Fibroblast of villous mesenchyme (primary cell): ENCODE data around the gene CAVIN1. TPM values are rescaled to one million over a fixed set of nuclear protein-coding genes. Genes with fewer than 3 reads are reported as not detected.

Source experiments
- DNase-seq: peaks from one replicate; pipeline ENCODE4 v3.0.0-alpha.2; 2010; ENCODE audit warnings: low read depth
- H3K4me3 ChIP-seq: 2 replicates; pipeline ENCODE4 v1.5.1; 2011; ENCODE audit warnings: low read depth, mild to moderate bottlenecking, low read length
- total RNA-seq: library from RNA; depleted of rRNA; stranded (reverse); fragments of >200 nt; gene quantifications from 2 replicates; pipeline ENCODE4 v1.2.3, GENCODE V29; 2012
- TF ChIP-seq, protein P1 (sequence below): IDR thresholded peaks from 2 replicates; pipeline ENCODE4 v1.5.1; 2012; ENCODE audit warnings: low read depth, mild to moderate bottlenecking, low read length; ENCODE audit not compliant: insufficient read depth

CAVIN1 gene
- total RNA-seq, 1 donor, result 988 TPM

DNA sequence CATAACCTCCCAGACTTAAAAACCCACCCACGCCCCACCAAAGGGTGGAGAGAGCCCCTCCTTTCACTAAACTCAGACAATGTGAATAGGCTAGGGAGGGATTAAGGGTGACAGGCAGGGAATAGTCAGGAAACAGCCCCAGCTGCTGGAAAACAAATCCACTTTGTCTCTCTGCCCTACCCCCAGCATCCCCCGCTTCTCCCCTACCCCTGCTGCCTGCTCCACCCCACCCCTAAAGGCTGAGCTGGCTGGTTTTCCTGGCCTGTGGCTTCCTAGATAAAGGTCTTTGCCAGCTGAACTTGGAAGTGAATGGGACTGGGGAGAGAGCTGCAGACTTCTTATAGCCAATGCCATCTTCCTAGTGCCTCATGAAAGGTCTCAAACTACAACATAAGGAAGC lies 15.0 kb downstream of the CAVIN1 start:
- H3K4me3 ChIP-seq, result no peak overlapping the region
- DNase-seq, result peak; percentile 20
- TF ChIP-seq, protein P1, sequence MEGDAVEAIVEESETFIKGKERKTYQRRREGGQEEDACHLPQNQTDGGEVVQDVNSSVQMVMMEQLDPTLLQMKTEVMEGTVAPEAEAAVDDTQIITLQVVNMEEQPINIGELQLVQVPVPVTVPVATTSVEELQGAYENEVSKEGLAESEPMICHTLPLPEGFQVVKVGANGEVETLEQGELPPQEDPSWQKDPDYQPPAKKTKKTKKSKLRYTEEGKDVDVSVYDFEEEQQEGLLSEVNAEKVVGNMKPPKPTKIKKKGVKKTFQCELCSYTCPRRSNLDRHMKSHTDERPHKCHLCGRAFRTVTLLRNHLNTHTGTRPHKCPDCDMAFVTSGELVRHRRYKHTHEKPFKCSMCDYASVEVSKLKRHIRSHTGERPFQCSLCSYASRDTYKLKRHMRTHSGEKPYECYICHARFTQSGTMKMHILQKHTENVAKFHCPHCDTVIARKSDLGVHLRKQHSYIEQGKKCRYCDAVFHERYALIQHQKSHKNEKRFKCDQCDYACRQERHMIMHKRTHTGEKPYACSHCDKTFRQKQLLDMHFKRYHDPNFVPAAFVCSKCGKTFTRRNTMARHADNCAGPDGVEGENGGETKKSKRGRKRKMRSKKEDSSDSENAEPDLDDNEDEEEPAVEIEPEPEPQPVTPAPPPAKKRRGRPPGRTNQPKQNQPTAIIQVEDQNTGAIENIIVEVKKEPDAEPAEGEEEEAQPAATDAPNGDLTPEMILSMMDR, result no peak

DNA sequence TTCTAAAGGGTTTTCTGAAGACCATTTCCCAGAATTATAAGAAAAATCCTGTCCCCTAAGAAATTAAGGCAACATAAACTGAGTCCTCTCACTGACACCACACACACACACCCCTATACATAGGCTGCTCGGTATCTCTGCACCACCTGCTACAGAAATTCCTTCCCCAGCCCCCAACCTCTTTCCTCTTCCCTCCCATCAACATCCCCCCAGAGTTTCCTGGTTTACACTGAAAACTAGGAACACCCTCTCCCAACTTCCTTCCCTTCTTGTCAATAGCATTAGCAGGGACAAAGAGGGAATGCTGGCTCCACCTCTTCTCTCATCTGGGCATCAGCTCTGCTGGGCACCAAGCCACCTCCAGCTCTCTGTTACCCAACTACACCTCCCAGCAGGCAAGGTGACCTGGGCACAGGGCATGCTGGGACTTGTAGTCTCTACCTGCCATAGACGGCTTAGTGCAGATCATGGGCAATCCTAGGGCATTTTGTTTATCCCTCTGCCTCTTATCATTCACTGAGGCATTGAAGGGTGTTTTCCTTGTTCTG lies 15.7 kb downstream of the CAVIN1 start:
- no peak overlapping the region for H3K4me3 ChIP-seq
- peak; percentile 25 for DNase-seq
- TF ChIP-seq, protein P1, result no peak

DNA sequence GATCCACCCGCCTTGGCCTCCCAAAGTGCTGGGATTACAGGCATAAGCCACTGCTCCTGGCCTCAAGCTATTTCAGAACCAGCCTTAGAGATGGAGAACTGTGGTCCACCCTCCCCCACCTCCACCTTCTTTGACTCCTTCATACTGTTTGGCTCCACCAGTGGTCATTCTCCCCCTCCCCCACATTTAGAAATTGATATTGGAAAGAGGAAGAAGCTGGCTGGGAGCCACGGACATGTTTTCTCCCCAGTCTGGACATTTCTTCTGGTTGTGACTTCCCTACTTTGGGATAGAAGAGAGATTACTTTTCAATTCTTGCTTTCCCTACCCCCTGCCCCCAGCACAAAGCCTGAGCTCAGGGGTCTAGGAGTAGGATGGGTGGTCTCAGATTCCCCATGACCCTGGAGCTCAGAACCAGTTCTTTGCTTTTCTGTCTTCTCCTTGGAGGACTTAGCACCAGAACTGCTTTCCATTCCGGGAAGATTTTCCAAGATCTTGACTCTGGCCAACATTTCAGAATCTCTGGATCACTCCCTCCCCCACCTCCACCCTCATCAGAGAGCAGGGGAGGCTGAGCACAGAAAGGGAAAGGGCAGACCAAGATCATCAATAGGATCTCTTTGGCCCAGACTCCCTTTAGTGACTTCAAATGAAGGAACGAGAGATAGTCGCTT lies 16.3 kb downstream of the CAVIN1 start:
- no peak overlapping the region for H3K4me3 ChIP-seq
- no peak for DNase-seq
- TF ChIP-seq, protein P1, result no peak

DNA sequence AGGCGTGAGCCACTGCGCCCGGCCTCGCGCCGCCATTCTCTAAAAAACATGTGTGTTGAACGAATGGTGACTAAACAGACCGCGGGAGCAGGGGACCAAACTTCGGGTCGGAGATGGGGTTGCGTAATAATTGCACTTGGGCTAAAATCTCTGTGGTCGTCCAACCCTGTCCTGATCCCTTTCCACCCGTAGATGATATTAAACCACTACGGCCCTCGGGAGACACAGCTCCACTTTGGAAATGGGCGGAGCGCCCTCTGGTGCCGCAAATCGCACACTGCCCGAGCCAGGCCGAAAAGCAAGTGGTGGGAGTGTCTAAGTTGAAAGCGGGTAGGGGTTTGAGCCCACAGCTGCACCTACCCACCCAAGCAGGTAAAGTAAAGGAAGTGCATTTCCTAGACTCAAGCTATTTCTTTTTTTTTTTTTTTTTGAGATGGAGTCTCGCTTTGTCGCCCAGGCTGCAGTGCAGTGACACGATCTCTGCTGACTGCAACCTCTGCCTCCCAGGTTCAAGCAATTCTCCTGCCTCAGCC lies 17.0 kb downstream of the CAVIN1 start:
- TF ChIP-seq, protein P1, result peak; percentile 84
- no peak overlapping the region for H3K4me3 ChIP-seq
- peak; percentile 83 for DNase-seq

DNA sequence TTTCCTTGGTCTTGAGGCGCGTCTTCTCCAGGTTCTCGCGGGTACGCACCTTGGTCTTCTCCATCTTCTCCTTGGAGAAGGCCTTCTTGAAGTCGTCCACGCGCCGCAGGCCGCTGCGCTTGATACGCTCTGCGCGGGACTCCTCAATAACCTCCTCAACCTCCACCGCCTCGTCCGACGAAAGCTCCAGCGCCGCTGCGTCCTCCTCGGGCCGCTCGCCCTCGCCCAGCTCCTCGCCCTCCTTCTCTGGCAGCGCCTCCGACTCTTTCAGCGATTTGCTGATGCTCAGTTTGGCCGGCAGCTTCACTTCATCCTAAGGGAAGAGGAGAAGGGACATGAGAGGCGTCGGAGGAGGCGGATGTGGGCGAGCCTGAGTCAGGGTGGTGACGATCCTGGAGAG lies 18.0 kb downstream of the CAVIN1 start:
- DNase-seq, result no peak
- TF ChIP-seq, protein P1, result no peak
- H3K4me3 ChIP-seq, result no peak overlapping the region

DNA sequence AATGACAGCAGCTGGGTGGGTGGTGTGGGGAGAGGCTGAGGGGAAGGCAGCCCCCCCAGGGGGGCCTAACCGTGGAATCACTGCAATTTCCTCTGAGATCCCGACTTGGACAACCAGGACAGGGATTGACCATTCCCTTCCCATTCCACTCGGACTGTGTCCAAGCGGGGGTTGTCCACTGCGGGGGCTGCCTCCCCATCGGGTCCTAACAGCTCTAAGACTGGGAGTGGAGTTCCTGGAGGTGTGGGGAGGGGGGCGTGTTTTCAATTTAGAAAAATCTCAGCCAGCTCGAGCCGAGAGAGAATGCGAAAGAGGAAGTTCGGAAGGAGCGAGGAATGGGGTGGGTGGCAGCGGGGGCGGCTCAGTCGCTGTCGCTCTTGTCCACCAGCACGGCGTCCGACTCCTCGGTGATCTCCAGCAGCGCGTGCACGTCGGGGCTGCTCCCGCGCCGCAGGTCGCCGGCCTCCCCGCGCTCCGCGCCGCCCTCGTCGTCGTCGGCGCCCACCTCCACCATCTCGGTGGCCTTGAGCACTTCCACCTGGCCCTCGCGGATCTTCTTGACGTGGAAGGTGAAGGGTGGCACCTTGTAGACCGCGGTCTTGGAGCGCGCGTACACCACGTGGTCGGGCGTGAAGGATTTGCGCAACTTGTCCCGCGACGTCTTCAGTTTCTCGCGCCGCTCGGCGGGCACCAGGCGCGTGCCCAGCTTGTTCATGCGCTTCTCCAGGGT lies 18.6 kb downstream of the CAVIN1 start:
- no peak for DNase-seq
- no peak overlapping the region for H3K4me3 ChIP-seq
- TF ChIP-seq, protein P1, result no peak
